H1 (cell line): ENCODE results near the gene LTBP3. TPM values are rescaled to one million over a fixed set of nuclear protein-coding genes. Genes with fewer than 3 reads are reported as not detected.

Source experiments
- CHD2 ChIP-seq: IDR thresholded peaks from 2 replicates; pipeline ENCODE4 v1.6.1; 2012; ENCODE audit warnings: low read length, improper control_type of control experiment
- GABPA ChIP-seq: IDR thresholded peaks from 2 replicates; pipeline ENCODE4 v1.6.1; 2011; ENCODE audit warnings: mild to moderate bottlenecking, low read length, moderate library complexity, borderline replicate concordance; ENCODE audit not compliant: insufficient read depth
- POLR2AphosphoS5 ChIP-seq: IDR thresholded peaks from 2 replicates; pipeline ENCODE4 v1.6.1; 2011; ENCODE audit warnings: low read depth, low read length
- SP1 ChIP-seq: IDR thresholded peaks from 2 replicates; pipeline ENCODE4 v1.6.1; 2011; ENCODE audit warnings: low read depth, low read length
- SP2 ChIP-seq: IDR thresholded peaks from 2 replicates; pipeline ENCODE4 v1.6.1; 2012; ENCODE audit warnings: mild to moderate bottlenecking, low read length, inconsistent platforms
- USF2 ChIP-seq: IDR thresholded peaks from 2 replicates; pipeline ENCODE4 v1.6.1; 2011; ENCODE audit warnings: low read length, improper control_type of control experiment
- polyA plus RNA-seq, 7 experiments: library from polyadenylated mRNA; depleted of rRNA in 3 of 7; stranded (reverse) in 5 of 7; unstranded in 2 of 7; fragments of >200 nt in 5 of 7; fragments of 200-250 nt in 2 of 7; gene quantifications; 1 replicate in 5 of 7; 2 replicates in 1 of 7; 4 replicates in 1 of 7; pipeline versions ENCODE4 v1.2.1 to v1.2.3, GENCODE V29; 2011 to 2013; ENCODE audit warnings: missing spikeins in 2 of 7, mixed read lengths in 2 of 7
- total RNA-seq: library from RNA; stranded (reverse); fragmentation: NEBNext Ultra II Directional; extraction: Animal tissue kit (Norgen Biotek cat#: 25700); gene quantifications from 2 replicates; pipeline ENCODE4 v1.2.1, GENCODE V29; 2021

Gene LTBP3
- total and polyA plus RNA-seq, 2 of the 8 experiments (the other 6 are each of a cell fraction or from before 2014, with no cell fraction given), result 12.8 to 17.8 TPM

- TF ChIP-seq USF2 (no peak), POLR2AphosphoS5 (no peak), SP2 (no peak), GABPA (no peak), CHD2 (no peak), SP1 (no peak)
Observed at GRCh38 chr11:65502274-65502554, 55.9 kb downstream of the LTBP3 start (continued).
